Keratinocyte (primary cell): ENCODE measurements around the gene RBM47. TPM values are rescaled to one million over a fixed set of nuclear protein-coding genes. Genes with fewer than 3 reads are reported as not detected.

Experiments
- DNase-seq: peaks from one replicate; pipeline ENCODE4 v3.0.0-alpha.2; 2011; ENCODE audit warnings: low read depth, missing footprints, low spot score
- FAIRE-seq: peaks from 2 replicates; lab custom pipeline; 2011; peaks lifted over from hg19 to GRCh38; lab: Jason Lieb, UNC
- H2AFZ ChIP-seq: 2 replicates; pipeline ENCODE4 v1.6.0; 2012; ENCODE audit warnings: low read length, control low read depth, inconsistent platforms; ENCODE audit not compliant: control insufficient read depth
- H3K27ac ChIP-seq: 2 replicates; pipeline ENCODE4 v1.5.1; 2011; ENCODE audit warnings: low read length; ENCODE audit not compliant: control insufficient read depth, insufficient read depth
- H3K27me3 ChIP-seq: 3 replicates; pipeline ENCODE4 v1.6.0; 2011; ENCODE audit warnings: low read length; ENCODE audit not compliant: control insufficient read depth, insufficient read depth; ENCODE audit errors: extremely low read depth
- H3K36me3 ChIP-seq, 2 experiments: 2 replicates in 1 of 2; 3 replicates in 1 of 2; pipeline ENCODE4 v1.5.1; 2011; ENCODE audit warnings: low read length in 2 of 2, mild to moderate bottlenecking in 1 of 2; ENCODE audit not compliant: control insufficient read depth in 2 of 2, insufficient read depth in 2 of 2; ENCODE audit errors: extremely low read depth in 1 of 2
- H3K4me1 ChIP-seq: 3 replicates; pipeline ENCODE4 v1.5.1; 2011; ENCODE audit warnings: low read length; ENCODE audit not compliant: control insufficient read depth, insufficient read depth; ENCODE audit errors: extremely low read depth
- H3K4me2 ChIP-seq: 3 replicates; pipeline ENCODE4 v1.6.0; 2011; ENCODE audit warnings: low read depth, low read length; ENCODE audit not compliant: control insufficient read depth, insufficient read depth; ENCODE audit errors: extremely low read depth
- H3K4me3 ChIP-seq, 3 experiments: fragments of 200-600 bp in 1 of 3; sonication (generic) in 1 of 3; 2 replicates in 2 of 3; 3 replicates in 1 of 3; pipeline ENCODE4 v1.5.1; 2011 to 2016; ENCODE audit warnings: low read length in 3 of 3, mild to moderate bottlenecking in 3 of 3, control low read depth in 2 of 3, inconsistent platforms in 1 of 3, low read depth in 1 of 3, mixed read lengths in 1 of 3, mixed run types in 1 of 3, moderate library complexity in 1 of 3; ENCODE audit not compliant: control insufficient read depth in 2 of 3, insufficient read depth in 2 of 3; ENCODE audit errors: extremely low read depth in 1 of 3
- H3K79me2 ChIP-seq: 2 replicates; pipeline ENCODE4 v1.6.0; 2012; ENCODE audit warnings: low read length; ENCODE audit not compliant: control insufficient read depth, insufficient read depth
- H3K9ac ChIP-seq: 3 replicates; pipeline ENCODE4 v1.6.0; 2011; ENCODE audit warnings: low read length; ENCODE audit not compliant: control insufficient read depth, insufficient read depth; ENCODE audit errors: extremely low read depth
- H3K9me1 ChIP-seq: 3 replicates; pipeline ENCODE4 v1.6.0; 2011; ENCODE audit warnings: low read length; ENCODE audit not compliant: control insufficient read depth, insufficient read depth; ENCODE audit errors: extremely low read depth
- H3K9me3 ChIP-seq: 2 replicates; pipeline ENCODE4 v1.5.1; 2012; ENCODE audit warnings: low read depth, low read length; ENCODE audit not compliant: control insufficient read depth
- H4K20me1 ChIP-seq: 3 replicates; pipeline ENCODE4 v1.6.0; 2011; ENCODE audit warnings: low read length; ENCODE audit not compliant: control insufficient read depth, insufficient read depth; ENCODE audit errors: extremely low read depth
- EZH2 ChIP-seq: IDR thresholded peaks from one replicate; pipeline ENCODE4 v1.6.1; 2012; ENCODE audit warnings: inconsistent platforms, mild to moderate bottlenecking, low read length, moderate library complexity
- dilution Hi-C: fragments of 300-500 bp; cut with MboI; formaldehyde crosslinking; loops from one replicate; pipeline ENCODE4 v1.7.0; 2020; ENCODE audit warnings: low sequenced_read_pairs; ENCODE audit not compliant: extremely low pct_ligation_motif_present
- polyA plus RNA-seq, 5 experiments: library from polyadenylated mRNA; depleted of rRNA in 3 of 5; stranded (reverse) in 3 of 5; stranded (forward) in 1 of 5; unstranded in 1 of 5; fragments of >200 nt; gene quantifications; 1 replicate in 1 of 5; 2 replicates in 3 of 5; 3 replicates in 1 of 5; pipeline versions ENCODE4 v1.2.1 to v1.2.3, GENCODE V29; 2011 to 2012; ENCODE audit warnings: missing spikeins in 2 of 5, low read depth in 1 of 5, low replicate concordance in 1 of 5
- TF ChIP-seq, protein P1 (sequence below), 3 experiments: IDR thresholded peaks in 1 of 3; conservative IDR thresholded peaks in 1 of 3; optimal IDR thresholded peaks in 1 of 3; 2 replicates in 2 of 3; 3 replicates in 1 of 3; pipeline versions ENCODE3 to v1.5.1; 2011; ENCODE audit warnings: low read length in 3 of 3, mild to moderate bottlenecking in 3 of 3, moderate library complexity in 2 of 3, control low read depth in 1 of 3, inconsistent platforms in 1 of 3; ENCODE audit not compliant: insufficient read depth in 2 of 3; ENCODE audit errors: extremely low read depth in 1 of 3

Gene RBM47
- polyA plus RNA-seq, 1 donor (not counting 4 experiments of a cell fraction or from before 2014, with no cell fraction given) = 6.9 TPM

DNA sequence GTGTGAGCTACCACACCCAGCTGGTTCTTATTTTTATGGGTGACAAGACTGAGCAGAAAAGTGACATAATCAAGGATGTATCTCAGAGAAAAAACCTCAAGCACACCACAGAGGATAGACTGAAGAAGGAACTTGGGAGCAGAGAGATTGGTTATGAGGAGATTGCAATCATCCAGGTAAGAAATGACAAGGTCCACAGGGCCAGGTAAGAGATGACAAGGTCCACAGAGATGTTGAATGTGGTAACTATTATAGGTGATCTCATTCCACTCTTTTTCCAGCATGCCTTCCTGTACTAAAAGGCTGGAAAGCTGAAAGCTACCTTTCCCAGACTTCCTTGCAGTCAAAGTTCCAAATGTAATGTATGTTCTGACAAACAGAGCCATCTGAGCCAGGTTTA, 15.9 kb upstream of the RBM47 start:
- H2AFZ ChIP-seq = no peak overlapping the region
- no peak overlapping the region for H3K4me2 ChIP-seq
- no peaks in the 10 kb centered on the region for H3K9me3 ChIP-seq
- no peak overlapping the region for H3K27ac ChIP-seq
- TF ChIP-seq, protein P1, sequence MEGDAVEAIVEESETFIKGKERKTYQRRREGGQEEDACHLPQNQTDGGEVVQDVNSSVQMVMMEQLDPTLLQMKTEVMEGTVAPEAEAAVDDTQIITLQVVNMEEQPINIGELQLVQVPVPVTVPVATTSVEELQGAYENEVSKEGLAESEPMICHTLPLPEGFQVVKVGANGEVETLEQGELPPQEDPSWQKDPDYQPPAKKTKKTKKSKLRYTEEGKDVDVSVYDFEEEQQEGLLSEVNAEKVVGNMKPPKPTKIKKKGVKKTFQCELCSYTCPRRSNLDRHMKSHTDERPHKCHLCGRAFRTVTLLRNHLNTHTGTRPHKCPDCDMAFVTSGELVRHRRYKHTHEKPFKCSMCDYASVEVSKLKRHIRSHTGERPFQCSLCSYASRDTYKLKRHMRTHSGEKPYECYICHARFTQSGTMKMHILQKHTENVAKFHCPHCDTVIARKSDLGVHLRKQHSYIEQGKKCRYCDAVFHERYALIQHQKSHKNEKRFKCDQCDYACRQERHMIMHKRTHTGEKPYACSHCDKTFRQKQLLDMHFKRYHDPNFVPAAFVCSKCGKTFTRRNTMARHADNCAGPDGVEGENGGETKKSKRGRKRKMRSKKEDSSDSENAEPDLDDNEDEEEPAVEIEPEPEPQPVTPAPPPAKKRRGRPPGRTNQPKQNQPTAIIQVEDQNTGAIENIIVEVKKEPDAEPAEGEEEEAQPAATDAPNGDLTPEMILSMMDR (optimal IDR thresholded peaks at IDR 0.05 in 1 of 3, IDR thresholded peaks at IDR 0.05 in 1 of 3, conservative IDR thresholded peaks at IDR 0.05 in 1 of 3; ENCODE audit: extremely low read depth in 1 of 3, insufficient read depth in 2 of 3, low read length in 3 of 3) = no peak
- no peak for TF ChIP-seq EZH2
- H3K27me3 ChIP-seq = no peaks in the 10 kb centered on the region
- FAIRE-seq = no peak
- dilution Hi-C loops = no loop called here
- no peaks in the 10 kb centered on the region for H3K9me1 ChIP-seq
- no peaks in the 10 kb centered on the region for H3K79me2 ChIP-seq
- no peak overlapping the region for H3K4me3 ChIP-seq
- no peak for DNase-seq
- H3K36me3 ChIP-seq = no peaks in the 10 kb centered on the region
- no peak overlapping the region for H3K9ac ChIP-seq
- H4K20me1 ChIP-seq = no peaks in the 10 kb centered on the region
- no peaks in the 10 kb centered on the region for H3K4me1 ChIP-seq

- Histone ChIP-seq H3K27me3 (no peaks in the 10 kb centered on the region), H3K4me2 (no peak overlapping the region), H3K4me1 (peaks cover 24% of the 10 kb centered on the region), H3K79me2 (peaks cover 10% of the 10 kb centered on the region), H3K9me3 (no peaks in the 10 kb centered on the region), H3K27ac (no peak overlapping the region), H2AFZ (no peak overlapping the region), H3K36me3 (no peaks in the 10 kb centered on the region), H3K9me1 (no peaks in the 10 kb centered on the region), H3K4me3 (no peak overlapping the region), H3K9ac (no peak overlapping the region), H4K20me1 (no peaks in the 10 kb centered on the region)
- dilution Hi-C loops = no loop called here
- TF ChIP-seq EZH2 = no peak
- TF ChIP-seq, protein P1 (optimal IDR thresholded peaks at IDR 0.05 in 1 of 3, IDR thresholded peaks at IDR 0.05 in 1 of 3, conservative IDR thresholded peaks at IDR 0.05 in 1 of 3; ENCODE audit: extremely low read depth in 1 of 3, insufficient read depth in 2 of 3, low read length in 3 of 3) = no peak
- no peak for DNase-seq
- no peak for FAIRE-seq
These were observed 2.4 kb upstream of the RBM47 start for GRCh38 chr4:40632080-40632479.
